DND-41 (cell line): ENCODE results near the gene MYBPHL.

Experiments used
- CTCF ChIP-seq: IDR thresholded peaks from 2 replicates; pipeline ENCODE4 v1.5.1; 2012; ENCODE audit warnings: borderline replicate concordance, low read length, moderate library complexity, mild to moderate bottlenecking; ENCODE audit not compliant: poor library complexity, severe bottlenecking; ENCODE audit errors: extremely low read depth
- EZH2 ChIP-seq: IDR thresholded peaks from 3 replicates; pipeline ENCODE4 v1.6.1; 2012; ENCODE audit warnings: borderline replicate concordance, low read depth, mild to moderate bottlenecking, moderate library complexity, low read length, inconsistent platforms; ENCODE audit not compliant: severe bottlenecking

GRCh38 chr1:109271458-109271857 lies 35.4 kb downstream of the MYBPHL start:
- TF ChIP-seq EZH2: no peak
- TF ChIP-seq CTCF: no peak
